ENCODE results near the gene ACSS1. TPM values are rescaled to one million over a fixed set of nuclear protein-coding genes. Genes with fewer than 3 reads are reported as not detected.

ACSS1 gene
- total RNA-seq, 1 donor from 2014 or later, result not detected

DNA sequence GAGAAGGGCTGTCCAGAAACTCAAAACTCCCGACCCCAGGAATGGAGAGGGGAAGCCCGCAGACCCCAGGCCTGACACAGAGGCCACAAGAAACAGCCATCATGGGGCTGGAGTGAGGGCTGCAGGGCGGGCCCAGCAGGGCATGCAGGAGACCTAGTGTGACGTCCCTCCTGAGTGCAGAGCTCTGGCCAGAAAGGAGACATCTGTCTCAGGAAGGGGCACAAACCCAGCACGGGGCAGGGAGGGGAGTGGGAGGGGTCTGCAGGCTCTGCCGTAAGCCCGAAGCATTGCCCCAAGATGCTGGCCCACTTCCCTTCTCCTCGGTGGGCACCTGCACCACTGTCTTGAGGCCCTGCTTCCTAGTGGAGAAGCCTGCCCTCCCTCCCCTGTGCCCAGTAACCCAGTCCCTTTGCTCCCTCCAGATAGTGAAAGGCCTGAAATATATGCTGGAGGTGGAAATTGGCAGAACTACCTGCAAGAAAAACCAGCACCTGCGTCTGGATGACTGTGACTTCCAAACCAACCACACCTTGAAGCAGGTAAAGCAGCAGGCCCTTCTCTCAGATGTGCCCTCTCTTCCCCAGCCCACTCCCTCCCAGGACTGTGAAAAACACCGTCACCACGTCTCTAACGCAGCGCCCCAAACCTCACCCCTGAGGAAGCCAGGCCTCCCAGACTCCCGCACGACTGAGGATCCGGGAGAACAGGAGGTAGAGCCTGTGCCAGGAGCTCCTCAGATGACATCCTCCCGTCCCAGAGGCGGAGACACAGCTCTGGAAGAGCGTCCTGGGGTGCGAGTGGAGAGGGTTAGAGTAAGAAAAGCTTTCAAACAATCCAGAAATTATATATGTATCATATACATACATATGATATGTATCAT, 99.2 kb downstream of the ACSS1 start:
- Histone ChIP-seq H3F3A (ENCODE audit: low read depth) (no peaks in the 10 kb centered on the region), H3K27ac (no peak overlapping the region), H3K36me3 (no peaks in the 10 kb centered on the region), H3K79me2 (ENCODE audit: low read depth) (no peaks in the 10 kb centered on the region), H3K4me2 (no peak overlapping the region), H3K4me3 (no peak overlapping the region), H3K9me3 (ENCODE audit: low read depth) (no peaks in the 10 kb centered on the region), H3K27me3 (no peaks in the 10 kb centered on the region), H3K4me1 (no peaks in the 10 kb centered on the region), H2AFZ (replicated peaks) (no peak overlapping the region), H4K20me1 (ENCODE audit: low read depth) (no peaks in the 10 kb centered on the region), H3K9ac (no peak overlapping the region)
- Mint-ChIP-seq H3K4me1 (no peaks in the 10 kb centered on the region), H3K27ac (no peak overlapping the region), H3K9me3 (no peaks in the 10 kb centered on the region), H3K27me3 (ENCODE audit: insufficient read depth, low read depth) (no peaks in the 10 kb centered on the region), H3K36me3 (peaks cover 11% of the 10 kb centered on the region), H3K4me3 (no peak overlapping the region)
- no peak for DNase-seq (ENCODE audit: low spot score)
- no peak for TF ChIP-seq EZH2 (IDR thresholded peaks at IDR 0.05)
- TF ChIP-seq EZH2phosphoT487 (IDR thresholded peaks at IDR 0.05), result no peak
- TF ChIP-seq CTCF (IDR thresholded peaks at IDR 0.05), result no peak

- no peak overlapping the region for H3K9ac ChIP-seq
- H3K9me3 Mint-ChIP-seq, result no peaks in the 10 kb centered on the region
- H3K79me2 ChIP-seq (ENCODE audit: low read depth), result no peaks in the 10 kb centered on the region
- H4K20me1 ChIP-seq (ENCODE audit: low read depth), result no peaks in the 10 kb centered on the region
- no peaks in the 10 kb centered on the region for H3K9me3 ChIP-seq (ENCODE audit: low read depth)
- H3K4me2 ChIP-seq, result no peak overlapping the region
- H3K4me1 Mint-ChIP-seq, result no peaks in the 10 kb centered on the region
- H3F3A ChIP-seq (ENCODE audit: low read depth), result no peaks in the 10 kb centered on the region
- H3K27ac Mint-ChIP-seq, result no peak overlapping the region
- no peaks in the 10 kb centered on the region for H3K36me3 ChIP-seq
- H3K4me3 ChIP-seq, result no peak overlapping the region
- no peak overlapping the region for H3K27ac ChIP-seq
- H3K4me1 ChIP-seq, result no peaks in the 10 kb centered on the region
- no peak overlapping the region for H2AFZ ChIP-seq (replicated peaks)
- no peaks in the 10 kb centered on the region for H3K27me3 ChIP-seq
- no peak for DNase-seq (ENCODE audit: low spot score)
- TF ChIP-seq EZH2 (IDR thresholded peaks at IDR 0.05), result no peak
- TF ChIP-seq CTCF (IDR thresholded peaks at IDR 0.05), result no peak
- no peak for TF ChIP-seq EZH2phosphoT487 (IDR thresholded peaks at IDR 0.05)
- peaks cover 2% of the 10 kb centered on the region for H3K36me3 Mint-ChIP-seq
- H3K4me3 Mint-ChIP-seq, result no peak overlapping the region
- H3K27me3 Mint-ChIP-seq (ENCODE audit: insufficient read depth, low read depth), result no peaks in the 10 kb centered on the region
These were observed 100.5 kb downstream of the ACSS1 start for GRCh38 chr20:24957326-24958016.

Small RNA genes within 50 kb of the gene (small RNA-seq; reads per million reads assigned to genes)
- not detected for gene RNU6-1257P

Other genes with a start within 250 kb of the ACSS1 start
- not detected in 2 replicates for gene CST7, start 108.9 kb downstream of the ACSS1 start, total RNA-seq (ENCODE audit: low replicate concordance)
- gene APMAP, start 65.4 kb downstream of the ACSS1 start, total RNA-seq (ENCODE audit: low replicate concordance), result 71.7 and 88.0 TPM in 2 replicates
- not detected in 2 replicates for gene VSX1, start 24.0 kb upstream of the ACSS1 start, total RNA-seq (ENCODE audit: low replicate concordance)
- 32.3 and 60.1 TPM in 2 replicates for gene ENTPD6, start 137.6 kb upstream of the ACSS1 start, total RNA-seq (ENCODE audit: low replicate concordance)
- 40.9 and 76.7 TPM in 2 replicates for gene PYGB, start 189.9 kb upstream of the ACSS1 start, total RNA-seq (ENCODE audit: low replicate concordance)

Data from neural progenitor cell (in vitro differentiated cells).